Transverse colon (tissue), 4 donors: ENCODE data around the gene PPP1CC.

ENCODE experiments used
- CTCF ChIP-seq, 5 experiments: fragments of 200-600 bp in 3 of 5; fragments of 450-650 bp in 2 of 5; sonication (generic) in 3 of 5; IDR thresholded peaks; 1 replicate in 2 of 5; 2 replicates in 3 of 5; pipeline ENCODE4 v1.5.1; 2016 to 2017; ENCODE audit warnings: antibody characterized with exemption in 5 of 5, inconsistent platforms in 3 of 5, mild to moderate bottlenecking in 2 of 5, moderate library complexity in 1 of 5
- POLR2A ChIP-seq: fragments of 450-650 bp; IDR thresholded peaks from one replicate; pipeline ENCODE4 v1.6.1; 2016; ENCODE audit warnings: antibody characterized with exemption, mild to moderate bottlenecking, moderate library complexity
- POLR2AphosphoS5 ChIP-seq, 3 donors: sonication (generic); formaldehyde crosslinking; IDR thresholded peaks; one replicate each; pipeline ENCODE4 v1.6.1; 2016; ENCODE audit warnings: antibody characterized with exemption in 3 of 3

GRCh38 chr12:110717037-110717436, 25.7 kb downstream of the PPP1CC start:
- no peak for TF ChIP-seq CTCF (IDR thresholded peaks at IDR 0.05)
- TF ChIP-seq POLR2A = no peak
- TF ChIP-seq POLR2AphosphoS5 (IDR thresholded peaks at IDR 0.05) = no peak
